ENCODE data around the gene LINC01488. TPM values are rescaled to one million over a fixed set of nuclear protein-coding genes. Genes with fewer than 3 reads are reported as not detected.

LINC01488 gene
- total RNA-seq, 1 donor from 2014 or later = not detected

- DNase-seq (ENCODE audit: extremely low read depth, low read depth, low spot score) = no peak
Observed at GRCh38 chr11:69504127-69504526, 22.7 kb downstream of the LINC01488 start.

GRCh38 chr11:69504576-69505335, 23.3 kb downstream of the LINC01488 start:
- DNase-seq (ENCODE audit: extremely low read depth, low read depth, low spot score) = no peak

- no peak for DNase-seq (ENCODE audit: extremely low read depth, low read depth, low spot score)
Observed at GRCh38 chr11:69508974-69509373, 27.5 kb downstream of the LINC01488 start.

- DNase-seq (ENCODE audit: extremely low read depth, low read depth, low spot score) = no peak
Observed at GRCh38 chr11:69509381-69509780, 27.9 kb downstream of the LINC01488 start.

- DNase-seq (ENCODE audit: extremely low read depth, low read depth, low spot score) = no peak
Observed at GRCh38 chr11:69509846-69510390, 28.5 kb downstream of the LINC01488 start.

- DNase-seq (ENCODE audit: extremely low read depth, low read depth, low spot score) = no peak
Observed at GRCh38 chr11:69510471-69511357, 29.3 kb downstream of the LINC01488 start.

- DNase-seq (ENCODE audit: extremely low read depth, low read depth, low spot score) = no peak
Observed at GRCh38 chr11:69511358-69512055, 30.0 kb downstream of the LINC01488 start.

GRCh38 chr11:69512136-69512535, 30.7 kb downstream of the LINC01488 start:
- no peak for DNase-seq (ENCODE audit: extremely low read depth, low read depth, low spot score)

- DNase-seq (ENCODE audit: extremely low read depth, low read depth, low spot score) = no peak
Observed at GRCh38 chr11:69512790-69513189, 31.3 kb downstream of the LINC01488 start.

GRCh38 chr11:69513196-69513595, 31.7 kb downstream of the LINC01488 start:
- DNase-seq (ENCODE audit: extremely low read depth, low read depth, low spot score) = no peak

- DNase-seq (ENCODE audit: extremely low read depth, low read depth, low spot score) = no peak
Observed at GRCh38 chr11:69513663-69514224, 32.3 kb downstream of the LINC01488 start.

GRCh38 chr11:69514771-69515170, 33.3 kb downstream of the LINC01488 start:
- no peak for DNase-seq (ENCODE audit: extremely low read depth, low read depth, low spot score)

- DNase-seq (ENCODE audit: extremely low read depth, low read depth, low spot score) = no peak
Observed at GRCh38 chr11:69515271-69516245, 34.1 kb downstream of the LINC01488 start.

GRCh38 chr11:69516526-69516925, 35.1 kb downstream of the LINC01488 start:
- DNase-seq (ENCODE audit: extremely low read depth, low read depth, low spot score) = no peak

- DNase-seq (ENCODE audit: extremely low read depth, low read depth, low spot score) = no peak
Observed at GRCh38 chr11:69518081-69518950, 36.9 kb downstream of the LINC01488 start.

- no peak for DNase-seq (ENCODE audit: extremely low read depth, low read depth, low spot score)
Observed at GRCh38 chr11:69520186-69520916, 38.9 kb downstream of the LINC01488 start.

GRCh38 chr11:69521457-69521856, 40.0 kb downstream of the LINC01488 start:
- DNase-seq (ENCODE audit: extremely low read depth, low read depth, low spot score) = no peak

- no peak for DNase-seq (ENCODE audit: extremely low read depth, low read depth, low spot score)
Observed at GRCh38 chr11:69523453-69523852, 42.0 kb downstream of the LINC01488 start.
